Stimulated activated CD8-positive, alpha-beta memory T cell treated with anti-CD3 and anti-CD28 coated beads, Interleukin-12 subunit alpha, Interleukin-12 subunit beta, amount 100 ng/mL, for 1 hour (primary cell): ENCODE data around the gene PTGES3L.

Source experiments
- DNase-seq: peaks from one replicate; pipeline ENCODE4 v3.0.0-alpha.2; 2020; ENCODE audit warnings: low read depth

PTGES3L gene

GRCh38 chr17:42979511-42980273, at the start of gene PTGES3L:
Gene PTGES3L, minus strand, starts transcription at chr17:42980080. Its CDS starts 27 bp downstream, at chr17:42980053.
- no peak for DNase-seq

- no peak for DNase-seq
Observed at GRCh38 chr17:43028221-43028861, 48.5 kb upstream of the PTGES3L start.

DNA sequence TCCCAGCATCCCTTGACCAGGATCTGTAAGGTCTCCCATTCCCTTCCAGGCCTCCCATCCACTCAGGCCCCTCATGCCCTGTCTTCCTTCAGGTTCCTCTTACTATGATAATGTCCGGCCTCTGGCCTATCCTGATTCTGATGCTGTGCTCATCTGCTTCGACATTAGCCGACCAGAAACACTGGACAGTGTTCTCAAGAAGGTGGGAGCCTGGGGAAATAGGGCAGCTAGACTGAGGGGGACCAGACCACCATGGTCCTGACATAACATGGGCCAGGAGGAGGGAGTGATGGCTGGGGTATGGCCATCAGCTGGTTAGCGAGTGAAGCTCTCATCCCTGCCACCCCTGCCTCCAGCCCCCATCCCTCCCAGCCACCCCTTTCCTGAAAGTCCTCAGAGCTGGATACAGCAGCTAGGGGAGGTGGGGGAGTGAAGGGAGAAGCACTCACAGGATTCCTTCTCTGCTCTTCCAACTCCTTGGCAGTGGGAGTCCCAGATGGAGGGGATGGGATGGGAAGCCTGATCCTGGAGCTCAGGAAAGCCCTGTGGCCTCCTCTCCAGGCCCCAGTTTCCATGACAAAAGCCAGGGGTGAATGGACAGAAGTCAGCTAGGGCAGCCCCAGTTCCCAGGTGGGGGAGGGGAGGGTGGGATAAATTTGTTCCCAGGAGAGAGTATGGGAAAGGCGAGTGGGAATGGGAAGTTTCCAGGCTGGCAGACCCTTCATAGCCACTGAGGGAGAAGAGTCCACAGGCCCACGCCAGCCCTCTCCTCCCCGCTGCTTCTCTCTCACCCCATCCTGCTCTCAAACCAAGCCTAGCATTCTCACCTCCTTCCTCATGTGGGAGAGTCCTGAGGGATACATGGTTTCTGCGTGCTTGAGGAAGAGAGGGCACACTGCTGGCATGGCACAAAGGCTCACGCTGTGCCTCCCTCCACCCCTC, 47.5 kb upstream of the PTGES3L start:
- DNase-seq: no peak

DNA sequence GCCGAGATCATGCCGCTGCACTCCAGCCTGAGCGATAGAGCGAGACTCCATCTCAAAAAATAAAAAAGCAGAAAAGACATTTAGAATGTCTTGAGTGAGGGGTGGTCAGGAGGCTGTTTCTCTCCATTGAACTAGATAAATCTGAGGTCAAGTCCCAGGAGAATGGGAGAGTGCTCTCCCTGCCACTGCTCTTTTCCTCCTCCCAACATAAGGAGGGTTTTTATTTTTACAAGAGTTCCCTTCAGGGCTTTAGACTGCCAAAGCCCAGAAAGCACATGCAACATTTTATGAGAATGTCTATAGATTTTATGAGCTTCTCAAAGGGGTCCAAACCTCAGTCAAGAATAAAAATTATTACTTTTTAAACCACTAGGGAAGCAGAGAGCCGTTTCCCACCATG, 46.7 kb upstream of the PTGES3L start:
- DNase-seq: no peak

DNA sequence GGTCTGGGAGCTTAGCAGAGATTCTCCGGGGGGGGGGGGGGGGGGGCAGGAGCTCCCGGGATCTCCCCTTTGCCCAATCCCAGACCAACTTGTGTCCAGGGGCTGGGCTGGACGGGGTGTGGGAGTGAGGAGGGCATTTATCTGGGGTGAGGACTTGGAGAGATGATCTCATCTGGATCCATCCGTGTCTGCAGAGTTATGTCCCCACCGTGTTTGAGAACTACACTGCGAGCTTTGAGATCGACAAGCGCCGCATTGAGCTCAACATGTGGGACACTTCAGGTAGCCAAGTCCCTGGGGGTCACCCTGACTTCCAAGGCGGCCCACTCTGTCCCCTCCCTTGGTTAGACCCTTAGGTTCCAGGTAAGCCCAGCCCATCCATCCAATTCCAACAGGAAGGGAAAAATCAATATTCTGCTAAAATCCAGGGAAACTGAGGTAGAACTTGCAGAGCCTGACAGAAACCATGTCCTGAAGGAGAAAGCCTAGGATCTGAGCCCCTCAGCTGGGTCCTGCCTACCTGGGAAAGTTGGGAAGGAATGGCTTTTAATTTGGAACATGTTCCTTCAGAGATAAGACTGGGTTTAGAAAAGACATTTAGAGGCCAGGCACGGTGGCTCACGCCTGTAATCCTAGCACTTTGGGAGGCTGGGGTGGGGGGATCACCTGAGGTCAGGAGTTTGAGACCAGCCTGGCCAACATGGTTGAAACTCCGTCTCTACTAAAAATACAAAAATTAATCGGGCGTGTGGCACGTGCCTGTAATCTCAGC, 46.1 kb upstream of the PTGES3L start:
- no peak for DNase-seq

GRCh38 chr17:43025290-43025657, 45.4 kb upstream of the PTGES3L start:
- no peak for DNase-seq

- DNase-seq: peak; percentile 75
Observed at GRCh38 chr17:43024407-43025289, 44.8 kb upstream of the PTGES3L start, which contains the start of gene RND2. Gene RND2, plus strand, starts transcription at chr17:43025231. Its CDS starts 117 bp downstream, at chr17:43025348.

GRCh38 chr17:43021741-43022512, 42.0 kb upstream of the PTGES3L start, which contains the start of gene VAT1:
Gene VAT1, minus strand, starts transcription at chr17:43022385. Its CDS starts 63 bp downstream, at chr17:43022322.
- peak; percentile 37 for DNase-seq

DNA sequence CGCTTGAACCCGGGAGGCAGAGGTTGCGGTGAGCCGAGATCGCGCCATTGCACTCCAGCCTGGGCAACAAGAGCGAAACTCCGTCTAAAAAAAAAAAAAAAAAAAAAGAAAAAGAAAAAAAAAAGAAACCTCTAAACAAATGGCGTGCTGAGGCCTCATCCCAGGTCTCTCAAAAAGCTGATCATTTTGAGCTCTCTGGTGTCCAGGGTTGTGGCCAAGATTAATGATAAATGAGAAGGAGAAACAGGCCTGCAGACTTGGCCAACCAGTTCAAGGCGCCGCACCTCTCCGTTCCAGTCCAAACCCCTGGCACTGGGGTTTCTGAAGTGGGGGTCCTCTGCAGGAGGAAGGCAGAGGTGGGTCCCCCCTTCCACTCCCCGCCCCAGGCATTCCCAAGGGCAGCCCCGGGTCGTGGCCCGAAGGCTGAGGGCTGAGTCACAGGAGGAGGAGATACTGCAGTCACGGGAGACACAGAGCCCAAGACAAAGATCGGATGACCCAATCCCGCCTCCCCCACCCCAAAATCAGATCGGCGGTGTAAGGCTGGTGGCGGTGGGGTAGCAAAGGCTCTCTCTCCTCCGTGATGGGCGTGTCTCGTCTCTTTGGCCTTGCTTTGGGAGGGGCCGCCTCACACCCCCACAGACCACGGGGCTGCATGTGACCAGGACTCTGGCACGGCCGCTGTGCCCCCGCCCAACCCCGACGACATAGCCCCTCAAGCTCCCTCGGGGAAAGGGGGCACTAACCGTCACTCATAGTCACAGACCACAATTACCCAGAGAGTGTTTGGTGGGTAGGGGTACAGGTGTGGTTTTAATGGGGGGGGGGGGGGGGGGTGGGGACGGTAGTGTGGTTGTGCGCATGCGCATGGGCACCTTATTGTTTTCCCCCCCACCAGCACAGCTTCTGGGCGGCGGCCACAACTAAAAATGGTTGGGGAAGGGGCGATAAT, 41.2 kb upstream of the PTGES3L start:
- DNase-seq: no peak

- DNase-seq: no peak
Observed at GRCh38 chr17:43020030-43020621, 40.2 kb upstream of the PTGES3L start.

GRCh38 chr17:43019418-43019817, 39.5 kb upstream of the PTGES3L start:
- no peak for DNase-seq

GRCh38 chr17:43018932-43019331, 39.1 kb upstream of the PTGES3L start:
- no peak for DNase-seq

GRCh38 chr17:43018008-43018853, 38.4 kb upstream of the PTGES3L start:
- no peak for DNase-seq

GRCh38 chr17:43016216-43016615, 36.3 kb upstream of the PTGES3L start:
- no peak for DNase-seq

- DNase-seq: no peak
Observed at GRCh38 chr17:43015579-43015978, 35.7 kb upstream of the PTGES3L start.

DNA sequence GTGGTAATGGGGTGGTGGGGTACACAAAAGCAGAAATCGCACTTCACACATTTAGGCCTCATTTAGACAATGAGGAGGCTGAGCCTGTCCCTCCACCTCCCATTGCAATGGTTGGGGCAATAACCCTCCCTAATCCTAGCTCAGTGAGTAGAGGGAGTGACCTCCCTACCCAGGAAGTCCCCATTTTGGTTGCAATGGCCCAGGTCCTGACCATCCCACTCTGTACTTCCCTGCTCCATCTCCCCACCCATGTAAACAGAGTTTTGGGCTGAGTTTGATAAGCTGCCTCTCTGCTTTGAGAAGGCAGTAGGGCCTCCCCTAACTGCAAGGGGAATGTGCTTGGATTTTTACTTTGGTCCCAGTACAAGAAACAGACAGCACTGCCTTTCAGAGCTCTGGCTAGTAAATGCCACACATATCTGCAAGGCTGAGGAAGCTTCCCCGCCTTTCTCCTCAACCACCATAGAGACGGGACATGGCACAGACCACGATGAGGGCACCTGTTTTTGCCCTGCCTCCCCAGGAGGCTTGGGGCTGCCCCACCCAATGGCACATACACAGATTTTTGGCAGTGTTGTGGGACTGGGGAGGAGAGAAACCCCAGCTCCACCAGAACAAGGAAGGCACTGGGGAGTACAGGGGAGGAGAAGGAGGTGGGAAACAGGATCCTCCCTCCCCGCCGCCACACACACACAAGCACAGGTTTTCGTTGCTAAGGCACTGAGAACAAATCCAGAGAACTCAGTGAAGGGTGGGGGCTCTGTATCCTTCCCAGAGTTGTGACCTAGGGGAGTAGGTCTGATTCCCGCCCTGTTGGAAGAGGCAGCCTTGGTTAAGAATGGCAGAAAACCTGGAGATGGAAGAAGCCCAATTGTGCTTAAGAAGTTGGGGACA, 35.0 kb upstream of the PTGES3L start:
- DNase-seq: no peak
